Activated B cell treated with CpG ODN at 0.5 μM for 24 hours (primary cell): Measurements from ENCODE around the gene NDUFC2. TPM values are rescaled to one million over a fixed set of nuclear protein-coding genes. Genes with fewer than 3 reads are reported as not detected.

Source experiments
- ATAC-seq: fragments of 200-7000 bp; cut with Tn5 transposase; one replicate; pipeline ENCODE4 v1.10.0; 2021; ENCODE audit warnings: low read depth, mild to moderate bottlenecking, moderate library complexity
- CTCF ChIA-PET: fragments of 350-600 bp; sonication (Branson Sonifier 250); formaldehyde crosslinking; loops from one replicate; lab custom pipeline; 2021; ENCODE audit warnings: antibody characterized with exemption; lab: Charles Lee
- POLR2A ChIA-PET: fragments of 350-600 bp; sonication (Branson Sonifier 250); formaldehyde crosslinking; loops from one replicate; lab custom pipeline; 2021; ENCODE audit warnings: antibody characterized with exemption; lab: Charles Lee
- DNase-seq: peaks from one replicate; pipeline ENCODE4 v3.0.0; 2022
- H3K27ac Mint-ChIP-seq: one replicate; pipeline ENCODE4 v1.8.0; 2020; ENCODE audit warnings: mixed read lengths
- H3K27me3 Mint-ChIP-seq: one replicate; pipeline ENCODE4 v1.8.0; 2021; ENCODE audit warnings: mixed read lengths
- H3K36me3 Mint-ChIP-seq: one replicate; pipeline ENCODE4 v1.8.0; 2021; ENCODE audit warnings: low read depth, mixed read lengths
- H3K4me1 Mint-ChIP-seq: one replicate; pipeline ENCODE4 v1.8.0; 2021; ENCODE audit warnings: mixed read lengths
- H3K4me3 Mint-ChIP-seq: one replicate; pipeline ENCODE4 v1.8.0; 2020; ENCODE audit warnings: mild to moderate bottlenecking, mixed read lengths
- H3K9me3 Mint-ChIP-seq: one replicate; pipeline ENCODE4 v1.8.0; 2020; ENCODE audit warnings: mixed read lengths
- CTCF ChIP-seq: fragments of 200-600 bp; IDR thresholded peaks from one replicate; pipeline ENCODE4 v1.8.0; 2022; ENCODE audit warnings: antibody characterized with exemption, mild to moderate bottlenecking
- intact Hi-C: fragments of 100-400 bp; cut with micrococcal nuclease; formaldehyde crosslinking; loops from one replicate; pipeline ENCODE4 v1.15.1; 2024
- total RNA-seq: library from RNA; stranded (reverse); gene quantifications from 2 replicates; pipeline ENCODE4 v1.2.3, GENCODE V29; 2022

NDUFC2 gene
- total RNA-seq, 1 donor from 2014 or later, result 88.4 TPM

GRCh38 chr11:78065203-78065602 is 14.5 kb downstream of the NDUFC2 start:
- POLR2A ChIA-PET, result no interaction called here
- intact Hi-C loops, result no loop called here
- no peaks in the 10 kb centered on the region for H3K9me3 Mint-ChIP-seq
- no peak for ATAC-seq
- no peak overlapping the region for H3K4me3 Mint-ChIP-seq
- no peaks in the 10 kb centered on the region for H3K4me1 Mint-ChIP-seq
- no peaks in the 10 kb centered on the region for H3K27me3 Mint-ChIP-seq
- CTCF ChIA-PET, result no interaction called here
- H3K36me3 Mint-ChIP-seq, result peaks cover 29% of the 10 kb centered on the region
- TF ChIP-seq CTCF, result no peak
- no peak for DNase-seq
- H3K27ac Mint-ChIP-seq, result no peak overlapping the region

GRCh38 chr11:78063440-78064181 is 16.1 kb downstream of the NDUFC2 start, which contains the start of gene THRSP:
THRSP (plus strand) TSS chr11:78063861; CDS start chr11:78063882, 21 bp downstream.
- Mint-ChIP-seq H3K4me1 (no peaks in the 10 kb centered on the region), H3K4me3 (no peak within 1 kb of the TSS), H3K9me3 (no peaks in the 10 kb centered on the region), H3K27me3 (no peaks in the 10 kb centered on the region), H3K36me3 (peaks cover 15% of the 10 kb centered on the region), H3K27ac (no peak within 1 kb of the TSS)
- intact Hi-C loops, result no loop called here
- ATAC-seq (no peak), DNase-seq (no peak)
- no peak for TF ChIP-seq CTCF
- CTCF ChIA-PET, result no interaction called here
- POLR2A ChIA-PET, result interaction anchor here (0.6 kb wide), 1 partner anchor 74 kb away, joined by 3 read pairs; no protein-coding TSS in a partner anchor

- no peak for TF ChIP-seq CTCF
- ATAC-seq (no peak), DNase-seq (no peak)
- Mint-ChIP-seq H3K27me3 (no peaks in the 10 kb centered on the region), H3K27ac (no peak overlapping the region), H3K4me1 (no peaks in the 10 kb centered on the region), H3K9me3 (no peaks in the 10 kb centered on the region), H3K36me3 (peaks cover 8% of the 10 kb centered on the region), H3K4me3 (no peak overlapping the region)
- intact Hi-C loops, result no loop called here
- CTCF ChIA-PET, result interaction anchor here (1.1 kb wide), 1 partner anchor 17 kb away, joined by 3 read pairs; no protein-coding TSS in a partner anchor
- POLR2A ChIA-PET, result no interaction called here
These were observed 17.0 kb downstream of the NDUFC2 start for GRCh38 chr11:78062671-78063070.

GRCh38 chr11:78061921-78062311 is 17.7 kb downstream of the NDUFC2 start:
- Mint-ChIP-seq H3K4me3 (no peak overlapping the region), H3K4me1 (no peaks in the 10 kb centered on the region), H3K27ac (no peak overlapping the region), H3K9me3 (no peaks in the 10 kb centered on the region), H3K36me3 (peaks cover 2% of the 10 kb centered on the region), H3K27me3 (no peaks in the 10 kb centered on the region)
- CTCF ChIA-PET, result interaction anchor here (1.1 kb wide), 1 partner anchor 16 kb away, joined by 3 read pairs; no protein-coding TSS in a partner anchor
- DNase-seq (no peak), ATAC-seq (no peak)
- POLR2A ChIA-PET, result no interaction called here
- TF ChIP-seq CTCF, result no peak
- intact Hi-C loops, result no loop called here

GRCh38 chr11:78061088-78061920 is 18.4 kb downstream of the NDUFC2 start:
- Mint-ChIP-seq H3K4me3 (no peak overlapping the region), H3K36me3 (peaks cover 2% of the 10 kb centered on the region), H3K9me3 (no peaks in the 10 kb centered on the region), H3K4me1 (no peaks in the 10 kb centered on the region), H3K27ac (no peak overlapping the region), H3K27me3 (no peaks in the 10 kb centered on the region)
- ChIA-PET POLR2A (no interaction called here), CTCF (interaction anchor here (1.1 kb wide), 1 partner anchor 15 kb away, joined by 3 read pairs; no protein-coding TSS in a partner anchor)
- ATAC-seq (no peak), DNase-seq (no peak)
- TF ChIP-seq CTCF, result no peak
- intact Hi-C loops, result no loop called here
